Stimulated activated CD8-positive, alpha-beta memory T cell treated with anti-CD3 and anti-CD28 coated beads, Interleukin-15, amount 100 ng/mL, for 4 hours (primary cell): ENCODE data around the gene PRPF38B.
A peak's percentile ranks its signal among the peaks of the same experiment; 100 is the strongest.
"Not testable (repeated sequence)": the region's sequence is repeated elsewhere in the genome, so short reads cannot be mapped to it uniquely, and the experiment has no call there.

Experiments
- DNase-seq, 2 donors: peaks; one replicate each; pipeline ENCODE4 v3.0.0-alpha.2; 2020; ENCODE audit warnings: low read depth in 2 of 2

Gene PRPF38B

GRCh38 chr1:108691942-108692723 is at the start of gene PRPF38B:
Gene PRPF38B, plus strand, starts transcription at chr1:108692310. Its CDS starts 282 bp downstream, at chr1:108692592.
- peak; percentile 90 to 91 for DNase-seq

GRCh38 chr1:108643492-108644335 is 48.4 kb upstream of the PRPF38B start:
- no peak for DNase-seq

- no peak for DNase-seq
Measured at GRCh38 chr1:108644984-108645383, 47.1 kb upstream of the PRPF38B start.

- DNase-seq = no peak
Measured at GRCh38 chr1:108645564-108646184, 46.4 kb upstream of the PRPF38B start.

DNA sequence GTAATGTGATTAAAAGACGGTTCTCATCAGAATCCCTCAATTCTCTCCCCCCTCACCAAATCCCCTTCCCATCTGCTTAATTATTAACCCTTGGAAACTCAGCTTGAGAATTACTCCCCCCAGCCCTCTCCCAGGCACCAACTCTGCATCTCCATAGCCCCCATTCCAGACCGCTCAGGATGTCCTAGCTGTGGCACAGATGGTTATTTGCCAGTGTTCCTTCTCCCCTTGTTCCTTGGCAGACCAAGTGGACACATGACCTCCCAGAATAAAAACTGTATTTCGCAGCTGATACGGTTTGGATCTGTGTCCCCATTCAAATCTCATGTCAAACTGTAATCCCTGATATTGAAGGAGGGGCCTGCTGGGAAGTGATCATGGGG is 45.9 kb upstream of the PRPF38B start:
- no peak for DNase-seq

GRCh38 chr1:108646648-108647269 is 45.4 kb upstream of the PRPF38B start:
- peak; percentile 45 to 61 for DNase-seq

DNA sequence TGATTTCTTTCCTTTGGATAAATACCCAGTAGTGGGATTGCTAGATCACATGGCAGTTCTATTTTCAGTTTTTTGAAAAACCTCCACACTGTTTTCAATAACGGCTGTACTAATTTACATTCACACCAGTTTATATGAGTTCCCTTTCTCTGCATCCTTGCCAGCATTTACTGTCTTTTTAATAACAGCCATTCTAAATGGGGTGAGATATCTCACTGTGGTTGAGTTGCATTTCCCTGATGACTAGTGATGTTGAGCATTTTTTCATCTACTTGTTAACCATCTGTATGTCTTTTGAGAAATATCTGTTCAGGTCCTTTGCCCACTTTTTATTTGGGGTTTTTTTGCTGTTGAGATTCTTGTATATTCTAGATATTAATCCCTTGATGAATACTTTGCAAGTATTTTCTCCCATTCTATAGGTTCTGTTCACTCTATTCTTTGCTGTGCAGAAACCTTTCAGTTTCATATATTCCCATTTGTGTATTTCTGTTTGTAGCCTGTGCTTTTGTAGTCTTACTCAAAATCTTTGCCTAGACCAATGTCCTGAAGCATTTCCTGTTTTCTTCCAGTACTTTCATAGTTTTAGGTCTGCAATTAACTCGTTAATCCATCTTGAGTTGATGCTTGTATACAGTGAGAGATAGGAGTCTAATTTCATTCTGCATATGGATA is 38.5 kb upstream of the PRPF38B start:
- no peak for DNase-seq

DNA sequence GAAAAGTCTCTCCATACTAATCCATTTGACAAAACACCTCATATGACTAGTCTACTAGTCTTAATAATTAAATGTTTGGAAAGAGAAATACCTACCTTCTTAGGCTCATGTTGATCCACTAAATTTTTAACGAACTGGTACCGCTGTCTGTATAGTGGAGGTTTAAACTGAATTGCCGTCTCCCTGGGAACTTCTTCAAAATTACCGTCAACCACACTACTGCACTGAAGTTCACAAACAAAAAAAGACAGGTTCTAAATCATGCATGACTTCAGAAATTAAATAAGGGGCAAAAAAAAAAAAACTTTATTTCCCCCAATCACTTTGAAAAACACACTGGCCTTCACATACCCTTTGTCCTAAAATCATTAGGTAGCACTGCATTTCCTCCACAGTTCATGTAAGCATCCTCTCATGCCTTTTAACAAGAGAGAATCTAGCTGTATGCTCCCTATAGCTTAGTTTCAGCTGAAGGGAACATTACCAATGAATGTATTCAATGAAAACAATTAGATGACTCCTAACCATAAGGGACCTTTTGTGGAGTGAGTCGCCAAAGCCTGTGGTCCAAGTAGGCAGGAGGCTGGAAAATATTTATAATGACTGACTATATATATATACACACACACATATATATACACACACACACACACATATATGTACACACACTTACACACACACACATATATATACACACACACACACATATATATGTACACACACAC is 34.6 kb upstream of the PRPF38B start:
- no peak for DNase-seq

DNA sequence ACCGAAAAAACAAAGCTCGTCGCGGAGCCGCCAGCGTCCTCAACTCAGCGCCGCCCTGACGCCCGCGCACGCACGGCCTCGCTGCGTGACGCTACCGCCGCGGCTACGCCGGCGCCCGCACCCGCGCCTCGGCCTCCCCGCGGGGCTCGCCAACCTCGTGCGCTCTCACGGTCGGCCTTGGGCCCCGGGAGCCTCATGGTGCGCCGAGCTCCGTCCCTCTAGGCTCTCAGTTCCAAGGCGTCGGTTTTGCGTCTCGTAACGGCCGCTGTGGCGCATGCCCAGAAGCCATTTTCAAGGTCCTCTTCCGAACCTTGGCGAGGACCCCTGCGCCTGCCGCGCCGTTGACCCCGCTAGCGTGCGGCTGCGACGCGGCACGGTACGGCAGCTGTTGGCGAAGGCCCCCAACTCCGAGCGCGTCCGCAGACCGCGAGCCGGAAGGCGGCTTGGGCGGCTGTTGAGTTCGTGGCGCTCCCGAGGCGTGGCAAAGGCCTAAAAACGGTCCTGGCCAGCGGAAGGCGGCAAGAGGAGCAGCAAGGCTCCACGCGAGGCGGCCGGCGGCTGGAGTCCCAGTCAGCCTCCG is 31.0 kb upstream of the PRPF38B start, which contains the start of gene HENMT1:
Gene HENMT1, minus strand, starts transcription at position 64 of the 580 bp plus-strand sequence. CDS start 1,209 bp downstream, outside the sequence.
- DNase-seq = peak; percentile 47 to 65

- DNase-seq = no peak
Measured at GRCh38 chr1:108663074-108663473, 29.0 kb upstream of the PRPF38B start.

GRCh38 chr1:108664481-108664880 is 27.6 kb upstream of the PRPF38B start:
- DNase-seq = no peak

DNA sequence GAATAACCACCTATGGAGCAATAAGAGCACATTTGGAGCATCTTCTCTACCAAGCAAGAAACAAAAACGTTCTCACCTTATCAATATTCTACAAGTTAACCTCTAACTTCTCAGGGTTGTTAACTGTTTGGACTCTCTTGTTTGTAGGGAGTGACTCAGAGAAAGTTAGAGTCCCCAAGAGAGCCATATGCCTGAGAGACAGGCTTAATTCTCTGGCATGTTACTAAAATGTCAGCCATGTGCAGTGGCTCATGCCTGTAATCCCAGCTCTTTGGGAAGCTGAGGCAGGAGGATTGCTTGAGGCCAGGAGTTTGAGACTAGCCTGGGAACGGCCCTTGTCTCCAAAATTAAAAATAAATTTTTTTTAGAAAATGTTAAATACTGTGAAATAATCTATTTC is 27.0 kb upstream of the PRPF38B start:
- no peak for DNase-seq

DNA sequence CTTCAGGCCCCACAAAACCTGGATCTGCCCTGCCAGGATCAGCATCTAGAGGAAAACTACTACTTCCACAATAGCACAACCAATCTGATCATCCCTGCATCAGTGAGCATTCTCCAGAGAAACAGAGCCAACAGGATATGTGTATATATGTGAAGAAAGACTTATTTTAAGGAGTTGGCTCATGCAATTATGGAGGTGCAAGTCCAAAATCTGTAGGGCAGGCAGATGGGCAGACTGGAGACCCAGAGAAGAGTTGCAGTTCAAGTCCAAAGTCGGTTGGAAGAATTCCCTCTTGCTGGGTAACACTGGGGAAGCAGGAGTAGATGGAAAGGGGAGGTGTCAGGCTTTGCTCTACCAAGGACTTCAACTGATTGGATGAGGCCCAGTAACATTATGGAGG is 26.3 kb upstream of the PRPF38B start:
- DNase-seq = no peak

GRCh38 chr1:108667422-108667821 is 24.7 kb upstream of the PRPF38B start:
- not testable (repeated sequence) for DNase-seq

DNA sequence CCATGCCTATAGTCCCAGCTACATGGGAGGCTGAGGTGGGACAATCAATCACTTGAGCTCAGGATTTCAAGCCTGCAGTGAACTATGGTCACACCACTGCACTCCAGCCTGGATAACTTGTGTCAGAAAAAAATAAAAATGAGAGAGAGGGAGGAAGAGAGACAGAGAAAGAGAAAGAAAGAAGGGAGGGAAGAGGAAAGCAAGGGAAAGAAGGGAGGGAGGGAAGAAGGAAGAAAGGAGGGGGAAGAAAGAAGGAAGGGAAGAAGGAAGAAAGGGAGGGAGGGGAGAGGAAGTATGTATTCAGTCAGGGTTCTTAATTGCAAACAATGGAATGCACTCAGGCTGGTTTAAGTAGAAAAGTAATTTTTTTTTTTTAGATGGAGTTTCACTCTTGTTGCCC is 23.3 kb upstream of the PRPF38B start:
- no peak for DNase-seq

- no peak for DNase-seq
Measured at GRCh38 chr1:108669679-108670078, 22.4 kb upstream of the PRPF38B start.

GRCh38 chr1:108670131-108670773 is 21.9 kb upstream of the PRPF38B start:
- DNase-seq = no peak

DNA sequence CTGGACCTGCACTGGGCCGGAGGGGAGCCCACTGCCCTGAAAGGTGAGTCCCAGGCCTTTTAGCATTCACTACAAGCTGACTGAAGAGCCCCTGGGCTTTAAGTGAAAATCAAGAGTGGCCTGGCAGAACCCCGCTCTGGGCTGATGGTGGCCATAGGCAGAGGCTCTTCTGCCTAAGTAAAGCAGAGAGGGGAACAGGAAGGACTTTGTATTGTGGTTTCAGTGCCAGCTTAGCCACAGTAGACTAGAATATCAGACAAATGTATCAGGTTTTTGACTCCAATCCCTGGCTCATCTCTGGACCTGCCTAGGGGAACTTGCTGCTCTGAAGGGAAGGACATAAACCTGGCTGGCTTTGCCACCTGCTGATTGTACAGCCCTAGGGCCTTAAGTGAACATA is 21.0 kb upstream of the PRPF38B start:
- DNase-seq = no peak

DNA sequence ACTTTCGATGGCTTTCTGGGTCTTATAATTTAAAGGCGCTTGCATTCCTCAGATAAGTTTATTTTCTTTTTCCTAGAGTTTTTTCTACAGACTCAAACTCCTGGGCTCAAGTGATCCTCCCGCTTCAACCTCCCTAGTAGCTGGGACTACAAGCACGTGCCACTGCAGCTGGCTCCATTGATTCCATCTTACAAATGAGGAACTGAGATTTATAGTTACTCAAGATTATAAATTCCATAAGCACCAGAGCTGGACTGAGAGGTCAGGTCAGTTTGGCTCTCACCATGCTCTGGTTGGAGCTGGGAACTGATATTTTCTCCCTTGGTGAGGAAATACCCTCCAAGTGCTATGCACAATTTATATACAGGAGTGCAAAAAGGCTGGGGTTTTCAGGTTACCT is 13.4 kb upstream of the PRPF38B start:
- no peak for DNase-seq
